H1 (cell line): ENCODE measurements around the gene AK5. TPM values are rescaled to one million over a fixed set of nuclear protein-coding genes. Genes with fewer than 3 reads are reported as not detected.

Experiments used
- BCL11A ChIP-seq, 2 experiments: IDR thresholded peaks; one replicate each; pipeline ENCODE4 v1.6.1; 2011; ENCODE audit warnings: low read depth in 2 of 2, low read length in 2 of 2, mild to moderate bottlenecking in 2 of 2
- CHD7 ChIP-seq: fragments of 300-600 bp; sonication (generic); IDR thresholded peaks from 2 replicates; pipeline ENCODE4 v1.7.1; 2012; ENCODE audit warnings: low read length, moderate library complexity, mild to moderate bottlenecking, inconsistent platforms; ENCODE audit not compliant: insufficient replicate concordance
- HDAC6 ChIP-seq: IDR thresholded peaks from one replicate; pipeline ENCODE4 v1.7.1; 2012; ENCODE audit warnings: low read depth, mild to moderate bottlenecking, inconsistent platforms, low read length, moderate library complexity
- JUND ChIP-seq: IDR thresholded peaks from 2 replicates; pipeline ENCODE4 v1.6.1; 2011; ENCODE audit warnings: mild to moderate bottlenecking, improper control_type of control experiment, low read length
- POU5F1 ChIP-seq: IDR thresholded peaks from 2 replicates; pipeline ENCODE4 v1.6.1; 2011; ENCODE audit warnings: low read depth, mild to moderate bottlenecking, low read length, moderate library complexity
- RNF2 ChIP-seq: fragments of 200-900, 300-1000 bp; sonication (generic); IDR thresholded peaks from 2 replicates; pipeline ENCODE4 v1.7.1; 2016; ENCODE audit warnings: borderline replicate concordance, low read depth, mild to moderate bottlenecking, antibody characterized with exemption, low read length; ENCODE audit not compliant: poor library complexity, severe bottlenecking; ENCODE audit errors: missing control alignments
- SP4 ChIP-seq: IDR thresholded peaks from 2 replicates; pipeline ENCODE4 v1.6.1; 2012; ENCODE audit warnings: low read length, inconsistent platforms
- polyA plus RNA-seq, 7 experiments: library from polyadenylated mRNA; depleted of rRNA in 3 of 7; stranded (reverse) in 5 of 7; unstranded in 2 of 7; fragments of >200 nt in 5 of 7; fragments of 200-250 nt in 2 of 7; gene quantifications; 1 replicate in 5 of 7; 2 replicates in 1 of 7; 4 replicates in 1 of 7; pipeline versions ENCODE4 v1.2.1 to v1.2.3, GENCODE V29; 2011 to 2013; ENCODE audit warnings: missing spikeins in 2 of 7, mixed read lengths in 2 of 7
- total RNA-seq: library from RNA; stranded (reverse); fragmentation: NEBNext Ultra II Directional; extraction: Animal tissue kit (Norgen Biotek cat#: 25700); gene quantifications from 2 replicates; pipeline ENCODE4 v1.2.1, GENCODE V29; 2021

Gene AK5
- total and polyA plus RNA-seq, 2 of the 8 experiments (the other 6 are each of a cell fraction or from before 2014, with no cell fraction given) = 2.0 to 7.1 TPM

GRCh38 chr1:77484334-77484733 lies 202.5 kb downstream of the AK5 start (continued):
- TF ChIP-seq CHD7 (no peak), SP4 (no peak), HDAC6 (no peak), BCL11A (IDR thresholded peaks at IDR 0.05; ENCODE audit: low read depth in 2 of 2, low read length in 2 of 2) (no peak), JUND (no peak), RNF2 (no peak), POU5F1 (no peak)
- TF ChIP-seq, all 59 proteins: peak for 0
